ENCODE measurements around the gene SCN4B. TPM values are rescaled to one million over a fixed set of nuclear protein-coding genes. Genes with fewer than 3 reads are reported as not detected.

SCN4B gene
- total RNA-seq, 1 experiment from 2014 or later: not detected

DNA sequence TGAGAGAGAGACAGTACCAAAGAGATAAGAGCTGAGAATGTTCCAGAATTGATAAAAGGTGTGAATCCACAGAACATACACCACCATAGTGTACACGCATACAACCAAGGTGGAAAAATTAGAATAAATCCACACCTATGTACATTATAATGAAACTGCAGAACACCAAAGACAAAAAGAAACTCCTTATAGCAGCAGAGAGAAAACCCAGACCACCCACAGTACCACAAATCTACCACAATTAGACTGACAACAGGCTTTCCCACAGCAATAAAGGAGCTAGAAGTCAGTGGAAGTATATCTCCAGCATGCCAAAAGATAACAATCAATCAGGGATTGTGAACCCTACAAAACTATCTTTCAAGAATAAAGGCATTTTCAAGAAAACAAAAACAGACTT is 31.8 kb downstream of the SCN4B start:
- Mint-ChIP-seq H3K4me1 (ENCODE audit: low read depth, unreplicated experiment) (no peaks in the 10 kb centered on the region), H3K36me3 (ENCODE audit: insufficient read depth, unreplicated experiment) (no peaks in the 10 kb centered on the region), H3K27me3 (ENCODE audit: unreplicated experiment) (no peaks in the 10 kb centered on the region), H3K27ac (ENCODE audit: unreplicated experiment) (no peak overlapping the region), H3K9me3 (ENCODE audit: low read depth, unreplicated experiment) (no peaks in the 10 kb centered on the region), H3K4me3 (ENCODE audit: low read depth, unreplicated experiment) (no peak overlapping the region)
- TF ChIP-seq, protein P1, sequence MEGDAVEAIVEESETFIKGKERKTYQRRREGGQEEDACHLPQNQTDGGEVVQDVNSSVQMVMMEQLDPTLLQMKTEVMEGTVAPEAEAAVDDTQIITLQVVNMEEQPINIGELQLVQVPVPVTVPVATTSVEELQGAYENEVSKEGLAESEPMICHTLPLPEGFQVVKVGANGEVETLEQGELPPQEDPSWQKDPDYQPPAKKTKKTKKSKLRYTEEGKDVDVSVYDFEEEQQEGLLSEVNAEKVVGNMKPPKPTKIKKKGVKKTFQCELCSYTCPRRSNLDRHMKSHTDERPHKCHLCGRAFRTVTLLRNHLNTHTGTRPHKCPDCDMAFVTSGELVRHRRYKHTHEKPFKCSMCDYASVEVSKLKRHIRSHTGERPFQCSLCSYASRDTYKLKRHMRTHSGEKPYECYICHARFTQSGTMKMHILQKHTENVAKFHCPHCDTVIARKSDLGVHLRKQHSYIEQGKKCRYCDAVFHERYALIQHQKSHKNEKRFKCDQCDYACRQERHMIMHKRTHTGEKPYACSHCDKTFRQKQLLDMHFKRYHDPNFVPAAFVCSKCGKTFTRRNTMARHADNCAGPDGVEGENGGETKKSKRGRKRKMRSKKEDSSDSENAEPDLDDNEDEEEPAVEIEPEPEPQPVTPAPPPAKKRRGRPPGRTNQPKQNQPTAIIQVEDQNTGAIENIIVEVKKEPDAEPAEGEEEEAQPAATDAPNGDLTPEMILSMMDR (IDR thresholded peaks at IDR 0.05; ENCODE audit: unreplicated experiment): no peak
- DNase-seq: no peak
- BruUV-seq (replicated peaks): no TSS peak
- CTCF ChIA-PET: no interaction called here
- intact Hi-C loops (cut with micrococcal nuclease; ENCODE audit: unreplicated experiment): no loop called here

DNA sequence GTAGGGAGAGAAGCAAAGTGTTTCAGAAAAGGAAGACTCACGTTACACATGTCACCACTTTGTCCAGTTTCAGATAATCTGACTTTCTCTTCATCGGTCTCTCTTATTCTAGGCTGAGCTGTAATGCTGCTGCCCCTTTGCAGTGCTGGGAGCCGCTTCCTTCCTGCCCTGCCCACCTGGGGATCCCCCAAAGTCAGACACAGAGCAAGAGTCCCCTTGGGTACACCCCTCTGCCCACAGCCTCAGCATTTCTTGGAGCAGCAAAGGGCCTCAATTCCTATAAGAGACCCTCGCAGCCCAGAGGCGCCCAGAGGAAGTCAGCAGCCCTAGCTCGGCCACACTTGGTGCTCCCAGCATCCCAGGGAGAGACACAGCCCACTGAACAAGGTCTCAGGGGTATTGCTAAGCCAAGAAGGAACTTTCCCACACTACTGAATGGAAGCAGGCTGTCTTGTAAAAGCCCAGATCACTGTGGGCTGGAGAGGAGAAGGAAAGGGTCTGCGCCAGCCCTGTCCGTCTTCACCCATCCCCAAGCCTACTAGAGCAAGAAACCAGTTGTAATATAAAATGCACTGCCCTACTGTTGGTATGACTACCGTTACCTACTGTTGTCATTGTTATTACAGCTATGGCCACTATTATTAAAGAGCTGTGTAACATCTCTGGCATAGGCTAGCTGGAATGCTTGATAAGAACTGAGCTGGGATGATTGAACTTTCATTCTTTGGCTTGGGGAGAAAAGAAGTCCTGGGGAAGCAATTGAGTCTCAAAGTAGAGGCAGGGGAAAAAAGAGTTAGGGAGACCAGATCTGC is 34.6 kb downstream of the SCN4B start:
- Mint-ChIP-seq H3K27ac (ENCODE audit: unreplicated experiment) (no peak overlapping the region), H3K36me3 (ENCODE audit: insufficient read depth, unreplicated experiment) (peaks cover 17% of the 10 kb centered on the region), H3K4me3 (ENCODE audit: low read depth, unreplicated experiment) (no peak overlapping the region), H3K27me3 (ENCODE audit: unreplicated experiment) (no peaks in the 10 kb centered on the region), H3K9me3 (ENCODE audit: low read depth, unreplicated experiment) (no peaks in the 10 kb centered on the region), H3K4me1 (ENCODE audit: low read depth, unreplicated experiment) (no peaks in the 10 kb centered on the region)
- intact Hi-C loops (cut with micrococcal nuclease; ENCODE audit: unreplicated experiment): no loop called here
- TF ChIP-seq, protein P1 (IDR thresholded peaks at IDR 0.05; ENCODE audit: unreplicated experiment): no peak
- CTCF ChIA-PET: interaction anchor here (0.6 kb wide), 1 partner anchor 924 kb away, joined by 4 read pairs; no protein-coding TSS in a partner anchor
- DNase-seq: no peak
- BruUV-seq (replicated peaks): TSS peak; percentile 41

DNA sequence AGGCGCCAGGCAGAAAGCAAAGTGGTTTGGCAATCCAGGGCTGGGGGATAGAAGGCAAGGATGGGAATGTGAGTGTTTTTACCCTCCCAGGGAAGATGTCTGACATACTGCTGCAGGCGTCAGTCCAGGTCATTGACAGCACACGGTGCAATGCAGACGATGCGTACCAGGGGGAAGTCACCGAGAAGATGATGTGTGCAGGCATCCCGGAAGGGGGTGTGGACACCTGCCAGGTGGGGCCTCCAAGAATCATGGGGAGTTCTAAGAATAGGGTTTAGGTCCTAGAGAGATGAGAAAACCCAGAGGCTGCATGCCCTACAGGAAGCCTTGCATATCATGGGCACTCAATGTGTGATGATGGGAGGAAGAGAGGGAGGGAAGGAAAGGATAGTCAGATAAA is 37.6 kb downstream of the SCN4B start:
- no TSS peak for BruUV-seq (replicated peaks)
- Mint-ChIP-seq H3K27me3 (ENCODE audit: unreplicated experiment) (no peaks in the 10 kb centered on the region), H3K9me3 (ENCODE audit: low read depth, unreplicated experiment) (no peaks in the 10 kb centered on the region), H3K36me3 (ENCODE audit: insufficient read depth, unreplicated experiment) (peaks cover 21% of the 10 kb centered on the region), H3K4me1 (ENCODE audit: low read depth, unreplicated experiment) (no peaks in the 10 kb centered on the region), H3K4me3 (ENCODE audit: low read depth, unreplicated experiment) (no peak overlapping the region), H3K27ac (ENCODE audit: unreplicated experiment) (no peak overlapping the region)
- no peak for DNase-seq
- TF ChIP-seq, protein P1 (IDR thresholded peaks at IDR 0.05; ENCODE audit: unreplicated experiment): no peak
- intact Hi-C loops (cut with micrococcal nuclease; ENCODE audit: unreplicated experiment): no loop called here
- CTCF ChIA-PET: interaction anchor here (0.6 kb wide), 1 partner anchor 67 kb away, joined by 3 read pairs; no protein-coding TSS in a partner anchor

DNA sequence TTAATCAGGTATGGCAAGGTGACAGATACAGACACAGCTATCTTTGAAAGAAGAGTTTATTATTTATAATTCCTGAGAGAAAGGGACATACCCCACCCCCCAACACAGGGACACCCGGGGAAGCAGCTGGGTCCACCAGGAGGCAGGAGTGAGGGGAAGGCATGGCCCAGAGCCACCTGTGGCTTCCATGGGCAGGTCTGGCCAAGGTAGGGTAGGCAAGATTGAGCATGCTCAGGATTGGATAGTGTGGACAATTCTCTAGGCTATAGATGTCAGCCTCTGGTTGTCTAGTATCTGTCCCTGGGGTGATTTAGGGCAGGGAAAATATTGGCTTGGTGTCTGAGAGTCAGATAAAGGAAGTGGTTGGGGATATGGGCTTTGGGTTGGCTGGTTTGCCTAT is 38.4 kb downstream of the SCN4B start:
- Mint-ChIP-seq H3K9me3 (ENCODE audit: low read depth, unreplicated experiment) (no peaks in the 10 kb centered on the region), H3K4me1 (ENCODE audit: low read depth, unreplicated experiment) (no peaks in the 10 kb centered on the region), H3K36me3 (ENCODE audit: insufficient read depth, unreplicated experiment) (peaks cover 21% of the 10 kb centered on the region), H3K27ac (ENCODE audit: unreplicated experiment) (no peak overlapping the region), H3K4me3 (ENCODE audit: low read depth, unreplicated experiment) (no peak overlapping the region), H3K27me3 (ENCODE audit: unreplicated experiment) (no peaks in the 10 kb centered on the region)
- intact Hi-C loops (cut with micrococcal nuclease; ENCODE audit: unreplicated experiment): no loop called here
- no peak for DNase-seq
- CTCF ChIA-PET: interaction anchor here (0.6 kb wide), 1 partner anchor 66 kb away, joined by 3 read pairs; no protein-coding TSS in a partner anchor
- no TSS peak for BruUV-seq (replicated peaks)
- TF ChIP-seq, protein P1 (IDR thresholded peaks at IDR 0.05; ENCODE audit: unreplicated experiment): no peak

All from Calu3 (cell line).